NB4 (cell line): Measurements from ENCODE around the gene CST9.

ENCODE experiments used
- DNase-seq: peaks from one replicate; pipeline ENCODE4 v3.0.0; 2010; ENCODE audit warnings: low read depth
- H3K4me3 ChIP-seq: one replicate; pipeline ENCODE4 v1.5.1; 2011; ENCODE audit warnings: mild to moderate bottlenecking, low read depth, low read length, moderate library complexity
- CTCF ChIP-seq: IDR thresholded peaks from one replicate; pipeline ENCODE4 v1.5.1; 2012; ENCODE audit warnings: low read depth, low read length
- MYC ChIP-seq: IDR thresholded peaks from 2 replicates; pipeline ENCODE4 v1.6.1; 2011; ENCODE audit warnings: low read depth, low read length
- POLR2A ChIP-seq: IDR thresholded peaks from 2 replicates; pipeline ENCODE4 v1.6.1; 2011; ENCODE audit warnings: mild to moderate bottlenecking; ENCODE audit not compliant: insufficient read length; ENCODE audit errors: extremely low read depth
- TF ChIP-seq, protein P1 (sequence below): IDR thresholded peaks from 2 replicates; pipeline ENCODE4 v1.6.1; 2011; ENCODE audit warnings: low read depth, low read length

The CST9 gene

DNA sequence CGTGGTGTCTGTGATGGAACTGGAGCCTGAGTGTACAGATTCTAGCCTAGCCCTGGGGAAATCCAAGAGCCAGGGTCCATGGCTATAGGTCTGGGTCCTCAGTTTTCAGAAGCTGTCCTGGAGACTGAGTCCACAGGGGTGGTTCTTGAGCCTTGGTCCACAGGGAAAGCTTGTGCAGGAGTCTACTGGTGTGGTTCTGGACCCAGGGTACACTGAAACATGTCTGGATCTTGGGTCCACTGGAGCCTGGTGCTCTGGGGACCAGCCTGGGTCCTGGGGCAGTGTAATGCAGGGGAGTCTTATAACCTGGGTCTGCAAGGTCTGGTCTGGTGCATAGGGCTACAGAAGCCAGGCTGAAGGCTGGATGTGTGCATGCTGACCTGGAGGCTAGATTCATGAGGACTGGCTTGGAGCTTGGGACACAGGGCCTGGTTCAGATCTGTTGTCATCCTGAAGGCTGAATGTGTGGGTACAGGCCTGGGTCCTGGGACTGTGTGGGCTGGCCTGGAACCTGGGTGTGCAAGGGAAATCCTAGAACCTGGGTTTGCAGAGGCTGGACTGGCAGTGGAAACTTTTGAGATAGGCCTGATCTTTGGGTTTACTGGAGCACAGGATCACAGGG is 42.9 kb downstream of the CST9 start:
- DNase-seq = no peak
- TF ChIP-seq, protein P1, sequence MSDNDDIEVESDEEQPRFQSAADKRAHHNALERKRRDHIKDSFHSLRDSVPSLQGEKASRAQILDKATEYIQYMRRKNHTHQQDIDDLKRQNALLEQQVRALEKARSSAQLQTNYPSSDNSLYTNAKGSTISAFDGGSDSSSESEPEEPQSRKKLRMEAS = no peak
- no peak for TF ChIP-seq MYC
- no peak for TF ChIP-seq CTCF
- no peak for TF ChIP-seq POLR2A
- H3K4me3 ChIP-seq = no peak overlapping the region

DNA sequence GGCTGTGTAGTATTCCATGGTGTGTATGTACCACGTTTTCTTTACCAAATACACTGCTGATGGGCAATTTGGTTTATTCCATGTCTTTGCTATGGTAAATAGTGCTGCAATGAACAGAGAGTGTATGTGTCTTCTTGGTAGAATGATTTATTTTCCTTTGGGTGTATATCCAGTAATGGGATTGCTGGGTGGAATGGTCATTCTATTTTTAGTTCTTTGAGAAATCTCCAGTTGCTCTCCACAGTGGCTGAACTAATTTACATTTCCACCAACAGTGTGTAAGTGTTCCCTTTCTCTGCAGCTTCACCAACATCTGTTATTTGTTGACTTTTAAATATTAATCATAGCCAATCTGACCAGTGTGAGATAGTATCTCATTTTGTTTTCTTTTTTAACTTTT is 51.3 kb downstream of the CST9 start:
- TF ChIP-seq MYC (no peak), POLR2A (no peak), CTCF (no peak)
- TF ChIP-seq, protein P1 = no peak
- no peak overlapping the region for H3K4me3 ChIP-seq
- DNase-seq = no peak
